GM12878 (cell line): Measurements from ENCODE around the gene F10. TPM values are rescaled to one million over a fixed set of nuclear protein-coding genes. Genes with fewer than 3 reads are reported as not detected.
A peak's percentile ranks its signal among the peaks of the same experiment; 100 is the strongest.

ENCODE experiments used
- ATAC-seq: fragments of 200-7000 bp; cut with Tn5 transposase; 3 replicates; pipeline ENCODE4 v1.9.1; 2020; ENCODE audit warnings: mild to moderate bottlenecking, moderate library complexity
- BruUV-seq: library from RNA; stranded (reverse); fragments of 400-500 nt; replicated peaks from 2 replicates; lab custom pipeline; 2021; lab: Mats Ljungman, UMichigan
- CTCF ChIA-PET: fragments of 300-600 bp; sonication (Branson Sonifier 250); formaldehyde crosslinking; extraction: SDS; loops from one replicate; lab custom pipeline; 2021; ENCODE audit warnings: inconsistent platforms; lab: Yijun Ruan, JAX
- POLR2A ChIA-PET: fragments of 350-600 bp; formaldehyde crosslinking; extraction: SDS; loops from one replicate; lab custom pipeline; 2021; ENCODE audit warnings: inconsistent platforms; lab: Charles Lee
- RAD21 ChIA-PET: fragments of 300-600 bp; sonication (Branson Sonifier 250); formaldehyde crosslinking; loops from one replicate; lab custom pipeline; 2023; ENCODE audit warnings: antibody characterized with exemption; ENCODE audit not compliant: unreplicated experiment; lab: Charles Lee
- SMC1A ChIA-PET: fragments of 300-600 bp; sonication (Branson Sonifier 250); formaldehyde crosslinking; loops from one replicate; lab custom pipeline; 2023; ENCODE audit not compliant: unreplicated experiment, uncharacterized antibody; lab: Charles Lee
- DNase-seq: peaks from one replicate; pipeline ENCODE4 v3.0.0-alpha.2; 2011; ENCODE audit warnings: low read depth, low spot score
- FAIRE-seq: peaks from 3 replicates; lab custom pipeline; 2011; peaks lifted over from hg19 to GRCh38; lab: Jason Lieb, UNC
- H2AFZ ChIP-seq: 2 replicates; pipeline ENCODE4 v1.6.0; 2011; ENCODE audit warnings: low read depth, low read length, control low read depth; ENCODE audit not compliant: control insufficient read depth
- H3K27ac ChIP-seq: 2 replicates; pipeline ENCODE4 v1.5.1; 2011; ENCODE audit warnings: control low read depth; ENCODE audit not compliant: control insufficient read depth, insufficient read depth
- H3K27me3 ChIP-seq, 2 experiments: replicated peaks in 1 of 2; 2 replicates each; pipeline versions ENCODE4 v1.6.0 to v1.6.1; 2011; ENCODE audit warnings: low read length in 1 of 2; ENCODE audit not compliant: control insufficient read depth in 2 of 2, insufficient read depth in 2 of 2
- H3K36me3 ChIP-seq, 2 experiments: 2 replicates each; pipeline ENCODE4 v1.5.1; 2011; ENCODE audit warnings: low read length in 1 of 2; ENCODE audit not compliant: control insufficient read depth in 2 of 2, insufficient read depth in 2 of 2
- H3K4me1 ChIP-seq: 2 replicates; pipeline ENCODE4 v1.6.1; 2011; ENCODE audit warnings: mild to moderate bottlenecking, low read length, moderate library complexity, mixed read lengths; ENCODE audit not compliant: control insufficient read depth, insufficient read depth
- H3K4me2 ChIP-seq: 2 replicates; pipeline ENCODE4 v1.6.0; 2011; ENCODE audit warnings: control low read depth; ENCODE audit not compliant: control insufficient read depth, insufficient read depth
- H3K4me3 ChIP-seq: fragments of 200-600 bp; sonication (generic); 2 replicates; pipeline ENCODE4 v1.5.1; 2016
- H3K79me2 ChIP-seq: 2 replicates; pipeline ENCODE4 v1.6.0; 2011; ENCODE audit warnings: low read length; ENCODE audit not compliant: control insufficient read depth, insufficient read depth
- H3K9ac ChIP-seq: 2 replicates; pipeline ENCODE4 v1.8.0; 2011; ENCODE audit warnings: low read length, control low read depth, mixed read lengths; ENCODE audit not compliant: control insufficient read depth, insufficient read depth
- H3K9me3 ChIP-seq: replicated peaks from 3 replicates; pipeline ENCODE4 v1.5.1; 2011; ENCODE audit warnings: mild to moderate bottlenecking, low read length; ENCODE audit not compliant: control insufficient read depth, insufficient read depth
- H4K20me1 ChIP-seq: 2 replicates; pipeline ENCODE4 v1.6.0; 2011; ENCODE audit not compliant: control insufficient read depth, insufficient read depth
- RAD21 ChIP-seq: IDR thresholded peaks from 2 replicates; pipeline ENCODE4 v1.6.1; 2011; ENCODE audit warnings: mild to moderate bottlenecking, low read depth, low read length, moderate library complexity; ENCODE audit not compliant: insufficient read depth
- WGBS: methylation state at CpG from one replicate; pipeline ENCODE4 v1.1.6; 2016; ENCODE audit warnings: low lambda C conversion rate; ENCODE audit not compliant: insufficient replicate concordance, insufficient coverage; ENCODE audit errors: missing lambda C conversion rate; 5-methylcytosine and 5-hydroxymethylcytosine counted together
- in situ Hi-C: fragments of 300-500 bp; cut with MboI; formaldehyde crosslinking; loops from 9 replicates; pipeline ENCODE4 v1.14.3; 2018; ENCODE audit warnings: mixed read lengths
- intact Hi-C: fragments of 100-400 bp; cut with micrococcal nuclease; formaldehyde crosslinking; loops from one replicate; pipeline ENCODE4 v1.14.2; 2022; ENCODE audit not compliant: unreplicated experiment
- polyA plus RNA-seq, 11 experiments: library from polyadenylated mRNA; depleted of rRNA in 4 of 11; unstranded in 6 of 11; stranded (reverse) in 5 of 11; fragments of >200 nt; fragmentation: Nextera tagmentation in 4 of 11; fragmentation: Illumina TruSeq in 1 of 11; extraction: Ambion mirVana in 4 of 11; extraction: Trizol in 1 of 11; gene quantifications; 1 replicate in 1 of 11; 2 replicates in 10 of 11; pipeline versions ENCODE4 v1.2.1 to v1.2.3, GENCODE V29; 2011 to 2016; ENCODE audit warnings: inconsistent platforms in 2 of 11, missing spikeins in 2 of 11, low read depth in 1 of 11
- total RNA-seq, 4 experiments: library from RNA; depleted of rRNA in 3 of 4; stranded (reverse); fragments of >200 nt in 3 of 4; fragmentation: Illumina TruSeq in 1 of 4; extraction: Trizol in 1 of 4; gene quantifications; 2 replicates each; pipeline versions ENCODE4 v1.2.1 to v1.2.3, GENCODE V29; 2013 to 2021
- TF ChIP-seq, protein P1 (sequence below): IDR thresholded peaks from 2 replicates; pipeline ENCODE4 v1.6.1; 2011; ENCODE audit warnings: borderline replicate concordance, low read depth, mild to moderate bottlenecking, moderate library complexity, low read length; ENCODE audit not compliant: insufficient read depth, poor library complexity, severe bottlenecking
- TF ChIP-seq, protein P2 (sequence below): fragments of 450-650 bp; IDR thresholded peaks from 2 replicates; pipeline ENCODE4 v1.6.1; 2017; ENCODE audit warnings: mild to moderate bottlenecking

Gene F10
- total and polyA plus RNA-seq, 10 of the 15 experiments (the other 5 are each of a cell fraction or from before 2014, with no cell fraction given): not detected

DNA sequence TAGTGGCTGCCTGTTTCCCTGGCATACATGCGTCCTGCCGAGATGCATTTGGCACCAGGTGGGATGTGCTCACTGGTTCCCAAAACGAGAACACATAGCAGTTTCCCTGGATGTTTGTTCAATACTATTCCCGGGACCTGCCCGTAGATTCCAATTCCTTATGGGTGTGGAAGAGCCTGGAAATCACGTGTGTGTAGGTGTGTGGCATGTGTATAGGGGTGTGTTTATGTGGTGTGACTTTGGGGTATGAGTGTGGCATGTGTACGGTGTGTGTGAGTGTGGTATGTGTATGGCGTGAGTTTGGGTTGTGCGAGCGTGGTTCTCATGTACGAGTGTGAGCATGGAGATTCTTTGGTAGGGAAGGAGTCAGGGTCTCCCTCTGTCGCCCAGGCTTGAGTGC, 19.9 kb upstream of the F10 start:
- FAIRE-seq (no peak), ATAC-seq (no peak)
- 62% methylated on average over 12 of the region's 12 CpGs for WGBS

More for the DNA sequence above, 19.9 kb upstream of the F10 start:
- SMC1A ChIA-PET: no interaction called here
- no peaks in the 10 kb centered on the region for H3K27me3 ChIP-seq
- DNase-seq: no peak
- H3K79me2 ChIP-seq: no peaks in the 10 kb centered on the region
- H3K9me3 ChIP-seq: no peaks in the 10 kb centered on the region
- H3K4me3 ChIP-seq: no peak overlapping the region
- RAD21 ChIA-PET: no interaction called here
- H3K4me1 ChIP-seq: no peaks in the 10 kb centered on the region
- no peak overlapping the region for H3K27ac ChIP-seq
- BruUV-seq: no TSS peak
- no peaks in the 10 kb centered on the region for H3K36me3 ChIP-seq
- no peak overlapping the region for H2AFZ ChIP-seq
- H3K4me2 ChIP-seq: no peak overlapping the region
- CTCF ChIA-PET: no interaction called here
- POLR2A ChIA-PET: no interaction called here
- no peak overlapping the region for H3K9ac ChIP-seq
- H4K20me1 ChIP-seq: no peaks in the 10 kb centered on the region
- TF ChIP-seq, protein P1, sequence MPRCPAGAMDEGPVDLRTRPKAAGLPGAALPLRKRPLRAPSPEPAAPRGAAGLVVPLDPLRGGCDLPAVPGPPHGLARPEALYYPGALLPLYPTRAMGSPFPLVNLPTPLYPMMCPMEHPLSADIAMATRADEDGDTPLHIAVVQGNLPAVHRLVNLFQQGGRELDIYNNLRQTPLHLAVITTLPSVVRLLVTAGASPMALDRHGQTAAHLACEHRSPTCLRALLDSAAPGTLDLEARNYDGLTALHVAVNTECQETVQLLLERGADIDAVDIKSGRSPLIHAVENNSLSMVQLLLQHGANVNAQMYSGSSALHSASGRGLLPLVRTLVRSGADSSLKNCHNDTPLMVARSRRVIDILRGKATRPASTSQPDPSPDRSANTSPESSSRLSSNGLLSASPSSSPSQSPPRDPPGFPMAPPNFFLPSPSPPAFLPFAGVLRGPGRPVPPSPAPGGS: peak; percentile 34
- TF ChIP-seq RAD21: no peak
- TF ChIP-seq, protein P2, sequence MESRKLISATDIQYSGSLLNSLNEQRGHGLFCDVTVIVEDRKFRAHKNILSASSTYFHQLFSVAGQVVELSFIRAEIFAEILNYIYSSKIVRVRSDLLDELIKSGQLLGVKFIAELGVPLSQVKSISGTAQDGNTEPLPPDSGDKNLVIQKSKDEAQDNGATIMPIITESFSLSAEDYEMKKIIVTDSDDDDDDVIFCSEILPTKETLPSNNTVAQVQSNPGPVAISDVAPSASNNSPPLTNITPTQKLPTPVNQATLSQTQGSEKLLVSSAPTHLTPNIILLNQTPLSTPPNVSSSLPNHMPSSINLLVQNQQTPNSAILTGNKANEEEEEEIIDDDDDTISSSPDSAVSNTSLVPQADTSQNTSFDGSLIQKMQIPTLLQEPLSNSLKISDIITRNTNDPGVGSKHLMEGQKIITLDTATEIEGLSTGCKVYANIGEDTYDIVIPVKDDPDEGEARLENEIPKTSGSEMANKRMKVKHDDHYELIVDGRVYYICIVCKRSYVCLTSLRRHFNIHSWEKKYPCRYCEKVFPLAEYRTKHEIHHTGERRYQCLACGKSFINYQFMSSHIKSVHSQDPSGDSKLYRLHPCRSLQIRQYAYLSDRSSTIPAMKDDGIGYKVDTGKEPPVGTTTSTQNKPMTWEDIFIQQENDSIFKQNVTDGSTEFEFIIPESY: no peak
- TF ChIP-seq, all 136 proteins: peak for 1
- intact Hi-C loops: no loop called here
- in situ Hi-C loops: no loop called here
